GM12801 (cell line): ENCODE data around the gene GRAMD1B.

Experiments
- CTCF ChIP-seq: IDR thresholded peaks from one replicate; pipeline ENCODE4 v1.5.1; 2011; ENCODE audit warnings: control low read depth; ENCODE audit not compliant: insufficient read length; ENCODE audit errors: extremely low read depth

The GRAMD1B gene

GRCh38 chr11:123429913-123430720, at the start of gene GRAMD1B:
Gene GRAMD1B, plus strand, starts transcription at chr11:123430269. Its CDS starts 524 bp downstream, at chr11:123430793.
- no peak for TF ChIP-seq CTCF

- TF ChIP-seq CTCF, result no peak
Observed at GRCh38 chr11:123381149-123381548, 48.9 kb upstream of the GRAMD1B start.

GRCh38 chr11:123381817-123382554, 48.1 kb upstream of the GRAMD1B start:
- no peak for TF ChIP-seq CTCF

GRCh38 chr11:123382555-123383074, 47.5 kb upstream of the GRAMD1B start:
- TF ChIP-seq CTCF, result no peak

GRCh38 chr11:123384116-123384515, 46.0 kb upstream of the GRAMD1B start:
- no peak for TF ChIP-seq CTCF

GRCh38 chr11:123386796-123387510, 43.1 kb upstream of the GRAMD1B start:
- TF ChIP-seq CTCF, result no peak

- TF ChIP-seq CTCF, result no peak
Observed at GRCh38 chr11:123388640-123389039, 41.4 kb upstream of the GRAMD1B start.
